H9 (cell line): Measurements from ENCODE around the gene KIAA1549. TPM values are rescaled to one million over a fixed set of nuclear protein-coding genes. Genes with fewer than 3 reads are reported as not detected.

ENCODE experiments used
- DNase-seq: peaks from one replicate; pipeline ENCODE4 v3.0.0-alpha.2; 2017
- H2AFZ ChIP-seq: one replicate; pipeline ENCODE4 v1.6.1; 2013; ENCODE audit warnings: mild to moderate bottlenecking, low read length, control low read depth, moderate library complexity
- H2AK5ac ChIP-seq: 2 replicates; pipeline ENCODE4 v1.6.1; 2013; ENCODE audit warnings: low read length, control low read depth, mixed read lengths; ENCODE audit not compliant: insufficient read length
- H2BK120ac ChIP-seq: one replicate; pipeline ENCODE4 v1.6.1; 2013; ENCODE audit warnings: low read depth, mild to moderate bottlenecking, low read length, control low read depth, inconsistent platforms; ENCODE audit not compliant: poor library complexity, severe bottlenecking
- H2BK12ac ChIP-seq: 2 replicates; pipeline ENCODE4 v1.6.1; 2013; ENCODE audit warnings: low read length, control low read depth, mixed read lengths, low read depth; ENCODE audit not compliant: insufficient read length
- H2BK15ac ChIP-seq: 2 replicates; pipeline ENCODE4 v1.6.1; 2013; ENCODE audit warnings: low read depth, low read length, control low read depth
- H2BK20ac ChIP-seq: one replicate; pipeline ENCODE4 v1.6.1; 2013; ENCODE audit warnings: low read depth, mild to moderate bottlenecking, low read length, control low read depth, inconsistent platforms; ENCODE audit not compliant: poor library complexity, severe bottlenecking
- H2BK5ac ChIP-seq: 2 replicates; pipeline ENCODE4 v1.6.1; 2013; ENCODE audit warnings: low read length, control low read depth, mixed read lengths; ENCODE audit not compliant: insufficient read length
- H3K14ac ChIP-seq: 2 replicates; pipeline ENCODE4 v1.6.1; 2013; ENCODE audit warnings: low read length, control low read depth; ENCODE audit not compliant: insufficient read depth
- H3K18ac ChIP-seq: 2 replicates; pipeline ENCODE4 v1.6.1; 2013; ENCODE audit warnings: low read depth, mild to moderate bottlenecking, mixed read lengths, low read length, control low read depth; ENCODE audit not compliant: insufficient read length
- H3K23ac ChIP-seq: 2 replicates; pipeline ENCODE4 v1.6.1; 2013; ENCODE audit warnings: low read length, control low read depth, mixed read lengths, low read depth; ENCODE audit not compliant: insufficient read length
- H3K23me2 ChIP-seq: 2 replicates; pipeline ENCODE4 v1.6.1; 2013; ENCODE audit warnings: low read depth, mild to moderate bottlenecking, mixed read lengths, low read length, control low read depth; ENCODE audit not compliant: insufficient read length, poor library complexity, severe bottlenecking
- H3K27ac ChIP-seq: 2 replicates; pipeline ENCODE4 v1.5.1; 2013; ENCODE audit warnings: low read length, control low read depth, mixed read lengths, low read depth; ENCODE audit not compliant: insufficient read length
- H3K27me3 ChIP-seq: 2 replicates; pipeline ENCODE4 v1.6.1; 2013; ENCODE audit warnings: low read length, control low read depth, inconsistent platforms; ENCODE audit not compliant: insufficient read depth
- H3K4ac ChIP-seq: 2 replicates; pipeline ENCODE4 v1.6.1; 2013; ENCODE audit warnings: low read depth, mild to moderate bottlenecking, control low read depth, inconsistent platforms, low read length, moderate library complexity
- H3K4me1 ChIP-seq: 2 replicates; pipeline ENCODE4 v1.6.1; 2013; ENCODE audit warnings: low read length, control low read depth, inconsistent platforms; ENCODE audit not compliant: insufficient read depth
- H3K4me2 ChIP-seq: 2 replicates; pipeline ENCODE4 v1.6.1; 2013; ENCODE audit warnings: low read length, control low read depth, mixed read lengths; ENCODE audit not compliant: insufficient read length, insufficient read depth
- H3K56ac ChIP-seq: 2 replicates; pipeline ENCODE4 v1.6.1; 2013; ENCODE audit warnings: low read depth, mild to moderate bottlenecking, mixed read lengths, low read length, control low read depth; ENCODE audit not compliant: insufficient read length
- H3K79me1 ChIP-seq: 2 replicates; pipeline ENCODE4 v1.6.1; 2013; ENCODE audit warnings: low read depth, mild to moderate bottlenecking, moderate library complexity, low read length, control low read depth, inconsistent platforms; ENCODE audit not compliant: insufficient read depth, poor library complexity, severe bottlenecking
- H3K79me2 ChIP-seq: 2 replicates; pipeline ENCODE4 v1.6.1; 2013; ENCODE audit warnings: low read length, control low read depth, inconsistent platforms; ENCODE audit not compliant: insufficient read depth
- H3K9ac ChIP-seq: 2 replicates; pipeline ENCODE4 v1.6.1; 2013; ENCODE audit warnings: low read length, control low read depth, mixed read lengths; ENCODE audit not compliant: insufficient read length; ENCODE audit errors: extremely low read depth
- H3K9me3 ChIP-seq: one replicate; pipeline ENCODE4 v1.6.1; 2013; ENCODE audit warnings: low read depth, low read length, inconsistent platforms; ENCODE audit not compliant: control insufficient read depth
- H3T11ph ChIP-seq: one replicate; pipeline ENCODE4 v1.6.1; 2013; ENCODE audit warnings: mild to moderate bottlenecking, low read length, control low read depth, inconsistent platforms
- H4K20me1 ChIP-seq: one replicate; pipeline ENCODE4 v1.6.1; 2013; ENCODE audit not compliant: control insufficient read depth, insufficient read length, insufficient read depth
- H4K5ac ChIP-seq: 2 replicates; pipeline ENCODE4 v1.6.1; 2013; ENCODE audit warnings: low read depth, mild to moderate bottlenecking, mixed read lengths, low read length, control low read depth; ENCODE audit not compliant: insufficient read length
- H4K8ac ChIP-seq: replicated peaks from 2 replicates; pipeline ENCODE4 v1.6.1; 2013; ENCODE audit warnings: low read length, control low read depth, mixed read lengths, low read depth; ENCODE audit not compliant: insufficient read length
- H4K91ac ChIP-seq: 2 replicates; pipeline ENCODE4 v1.6.1; 2013; ENCODE audit warnings: low read depth, mild to moderate bottlenecking, moderate library complexity, mixed read lengths, low read length, control low read depth; ENCODE audit not compliant: insufficient read length
- H3K27ac Mint-ChIP-seq, 3 experiments: 2 replicates in 2 of 3; 3 replicates in 1 of 3; pipeline ENCODE4 v1.8.0; 2020 to 2021; ENCODE audit warnings: mixed read lengths in 3 of 3, mild to moderate bottlenecking in 1 of 3, moderate library complexity in 1 of 3
- H3K27me3 Mint-ChIP-seq: 2 replicates; pipeline ENCODE4 v1.8.0; 2021; ENCODE audit warnings: low read depth, mild to moderate bottlenecking, moderate library complexity, mixed read lengths
- H3K36me3 Mint-ChIP-seq, 3 experiments: 2 replicates in 2 of 3; 3 replicates in 1 of 3; pipeline ENCODE4 v1.8.0; 2020 to 2021; ENCODE audit warnings: low read depth in 3 of 3, mixed read lengths in 3 of 3; ENCODE audit not compliant: insufficient read depth in 1 of 3
- H3K4me1 Mint-ChIP-seq, 2 experiments: 2 replicates each; pipeline ENCODE4 v1.8.0; 2020; ENCODE audit warnings: mixed read lengths in 2 of 2
- H3K4me3 Mint-ChIP-seq, 2 experiments: 2 replicates in 1 of 2; 3 replicates in 1 of 2; pipeline ENCODE4 v1.8.0; 2020 to 2021; ENCODE audit warnings: mild to moderate bottlenecking in 2 of 2, mixed read lengths in 2 of 2, moderate library complexity in 1 of 2
- H3K9me3 Mint-ChIP-seq, 2 experiments: 2 replicates in 1 of 2; 3 replicates in 1 of 2; pipeline ENCODE4 v1.8.0; 2020; ENCODE audit warnings: mild to moderate bottlenecking in 2 of 2, mixed read lengths in 2 of 2, moderate library complexity in 1 of 2
- WGBS: extraction: QIAGEN DNeasy Blood & Tissue Kit; methylation state at CpG from one replicate; pipeline ENCODE4 v1.1.7; 2013; ENCODE audit warnings: missing lambda C conversion rate, low lambda C conversion rate, mixed read lengths; ENCODE audit not compliant: insufficient read length; ENCODE audit errors: extremely low coverage; 5-methylcytosine and 5-hydroxymethylcytosine counted together
- total RNA-seq: library from RNA; stranded (reverse); gene quantifications from 2 replicates; pipeline ENCODE4 v1.2.1, GENCODE V29; 2021
- TF ChIP-seq, protein P1 (sequence below): fragments of 200-600 bp; sonication (generic); conservative IDR thresholded peaks from 3 replicates; pipeline ENCODE4 v1.8.0; 2021; ENCODE audit warnings: antibody characterized with exemption, mild to moderate bottlenecking

Gene KIAA1549
- total RNA-seq, 1 experiment from 2014 or later, result 11.9 TPM

DNA sequence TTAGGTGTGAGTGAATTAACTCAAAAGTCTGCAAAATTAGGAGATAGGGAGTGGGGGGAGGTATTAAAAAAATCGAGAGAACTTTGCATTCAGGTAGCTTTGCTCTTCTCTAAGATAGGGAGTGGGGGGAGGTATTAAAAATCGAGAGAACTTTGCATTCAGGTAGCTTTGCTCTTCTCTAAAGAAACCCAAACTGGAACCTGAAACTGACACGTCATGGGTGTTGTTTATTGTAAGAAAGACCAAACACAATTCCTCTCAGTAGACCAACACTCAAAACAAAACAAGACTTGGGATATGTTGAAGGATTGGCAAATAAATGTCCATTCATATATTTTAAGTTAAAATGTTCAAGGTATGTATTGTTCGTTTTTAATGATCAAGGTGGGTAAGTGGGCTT, 87.9 kb downstream of the KIAA1549 start:
- Histone ChIP-seq H4K5ac (no peak overlapping the region), H2AFZ (no peak overlapping the region), H3T11ph (no peak overlapping the region), H4K91ac (no peak overlapping the region), H3K27me3 (no peaks in the 10 kb centered on the region), H2BK5ac (no peak overlapping the region), H3K56ac (no peak overlapping the region), H3K23ac (no peak overlapping the region), H3K14ac (no peak overlapping the region), H3K23me2 (no peaks in the 10 kb centered on the region), H3K9me3 (no peaks in the 10 kb centered on the region), H3K4me1 (no peaks in the 10 kb centered on the region), H3K18ac (no peak overlapping the region), H2BK12ac (no peak overlapping the region), H3K9ac (no peak overlapping the region), H4K20me1 (no peaks in the 10 kb centered on the region), H3K79me2 (no peaks in the 10 kb centered on the region), H3K4ac (no peak overlapping the region), H4K8ac (no peak overlapping the region), H3K4me2 (no peak overlapping the region), H3K27ac (no peak overlapping the region), H2BK15ac (no peak overlapping the region), H2AK5ac (no peak overlapping the region), H3K79me1 (no peaks in the 10 kb centered on the region), H2BK20ac (no peak overlapping the region), H2BK120ac (no peak overlapping the region)
- Mint-ChIP-seq H3K9me3 (no peaks in the 10 kb centered on the region), H3K27ac (peak overlapping the region in 1 of 3 experiments; percentile 62; a peak in 1 of 7 replicates), H3K4me1 (peaks cover 4 to 13% of the 10 kb centered on the region in 2 experiments), H3K4me3 (no peak overlapping the region), H3K36me3 (peaks cover 17 to 33% (median 31%) of the 10 kb centered on the region in 3 experiments; a peak in 6 of 7 replicates), H3K27me3 (no peaks in the 10 kb centered on the region)
- WGBS, result no CpG with 5 or more reads among the region's 4 CpGs
- TF ChIP-seq, protein P1, sequence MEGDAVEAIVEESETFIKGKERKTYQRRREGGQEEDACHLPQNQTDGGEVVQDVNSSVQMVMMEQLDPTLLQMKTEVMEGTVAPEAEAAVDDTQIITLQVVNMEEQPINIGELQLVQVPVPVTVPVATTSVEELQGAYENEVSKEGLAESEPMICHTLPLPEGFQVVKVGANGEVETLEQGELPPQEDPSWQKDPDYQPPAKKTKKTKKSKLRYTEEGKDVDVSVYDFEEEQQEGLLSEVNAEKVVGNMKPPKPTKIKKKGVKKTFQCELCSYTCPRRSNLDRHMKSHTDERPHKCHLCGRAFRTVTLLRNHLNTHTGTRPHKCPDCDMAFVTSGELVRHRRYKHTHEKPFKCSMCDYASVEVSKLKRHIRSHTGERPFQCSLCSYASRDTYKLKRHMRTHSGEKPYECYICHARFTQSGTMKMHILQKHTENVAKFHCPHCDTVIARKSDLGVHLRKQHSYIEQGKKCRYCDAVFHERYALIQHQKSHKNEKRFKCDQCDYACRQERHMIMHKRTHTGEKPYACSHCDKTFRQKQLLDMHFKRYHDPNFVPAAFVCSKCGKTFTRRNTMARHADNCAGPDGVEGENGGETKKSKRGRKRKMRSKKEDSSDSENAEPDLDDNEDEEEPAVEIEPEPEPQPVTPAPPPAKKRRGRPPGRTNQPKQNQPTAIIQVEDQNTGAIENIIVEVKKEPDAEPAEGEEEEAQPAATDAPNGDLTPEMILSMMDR, result no peak
- no peak for DNase-seq
